ENCODE measurements around the gene KCNG4.

Gene KCNG4

GRCh38 chr16:84181144-84181915 lies 58.5 kb downstream of the KCNG4 start:
- no peak for DNase-seq

- DNase-seq: no peak
These were observed 59.2 kb downstream of the KCNG4 start for GRCh38 chr16:84180519-84181140.

- no peak for DNase-seq
These were observed 60.0 kb downstream of the KCNG4 start for GRCh38 chr16:84179612-84180320.

GRCh38 chr16:84178892-84179611 lies 60.8 kb downstream of the KCNG4 start:
- no peak for DNase-seq

- DNase-seq: no peak
These were observed 61.6 kb downstream of the KCNG4 start for GRCh38 chr16:84178146-84178765.

- DNase-seq: no peak
These were observed 62.1 kb downstream of the KCNG4 start for GRCh38 chr16:84177741-84178073.

- no peak for DNase-seq
These were observed 63.4 kb downstream of the KCNG4 start for GRCh38 chr16:84176192-84177053.

GRCh38 chr16:84175350-84176081 lies 64.3 kb downstream of the KCNG4 start:
- peak; percentile 10 for DNase-seq

- DNase-seq: no peak
These were observed 65.4 kb downstream of the KCNG4 start for GRCh38 chr16:84174396-84174795.

- no peak for DNase-seq
These were observed 70.0 kb downstream of the KCNG4 start for GRCh38 chr16:84169765-84170310.
